Measurements from ENCODE around the gene PPM1H.
A peak's percentile ranks its signal among the peaks of the same experiment; 100 is the strongest.
"Not testable (repeated sequence)": the region's sequence is repeated elsewhere in the genome, so short reads cannot be mapped to it uniquely, and the experiment has no call there.

Gene PPM1H

GRCh38 chr12:62689042-62689839, 245.7 kb downstream of the PPM1H start:
- no peak overlapping the region for H3K4me3 ChIP-seq (ENCODE audit: low read length)
- DNase-seq (ENCODE audit: low read depth, low spot score): no peak

- DNase-seq (ENCODE audit: low read depth, low spot score): no peak
- H3K4me3 ChIP-seq (ENCODE audit: low read length): no peak overlapping the region
These were observed 248.0 kb downstream of the PPM1H start for GRCh38 chr12:62686938-62687337.

- no peak overlapping the region for H3K4me3 ChIP-seq (ENCODE audit: low read length)
These were observed 250.2 kb downstream of the PPM1H start for GRCh38 chr12:62684570-62685295.

GRCh38 chr12:62683776-62684569, 251.0 kb downstream of the PPM1H start:
- H3K4me3 ChIP-seq (ENCODE audit: low read length): no peak overlapping the region
- DNase-seq (ENCODE audit: low read depth, low spot score): no peak

More at GRCh38 chr12:62684570-62685295, 250.2 kb downstream of the PPM1H start:
- DNase-seq (ENCODE audit: low read depth, low spot score): no peak

GRCh38 chr12:62681306-62681705, 253.6 kb downstream of the PPM1H start:
- no peak overlapping the region for H3K4me3 ChIP-seq (ENCODE audit: low read length)
- DNase-seq (ENCODE audit: low read depth, low spot score): no peak

GRCh38 chr12:62679608-62680007, 255.3 kb downstream of the PPM1H start:
- no peak overlapping the region for H3K4me3 ChIP-seq (ENCODE audit: low read length)
- no peak for DNase-seq (ENCODE audit: low read depth, low spot score)

GRCh38 chr12:62677355-62677754, 257.6 kb downstream of the PPM1H start:
- DNase-seq (ENCODE audit: low read depth, low spot score): no peak
- no peak overlapping the region for H3K4me3 ChIP-seq (ENCODE audit: low read length)

GRCh38 chr12:62676521-62677307, 258.2 kb downstream of the PPM1H start:
- no peak overlapping the region for H3K4me3 ChIP-seq (ENCODE audit: low read length)
- no peak for DNase-seq (ENCODE audit: low read depth, low spot score)

GRCh38 chr12:62673028-62673815, 261.7 kb downstream of the PPM1H start:
- H3K4me3 ChIP-seq (ENCODE audit: low read length): no peak overlapping the region
- DNase-seq (ENCODE audit: low read depth, low spot score): no peak

- DNase-seq (ENCODE audit: low read depth, low spot score): no peak
- H3K4me3 ChIP-seq (ENCODE audit: low read length): no peak overlapping the region
These were observed 263.8 kb downstream of the PPM1H start for GRCh38 chr12:62670986-62671720.

GRCh38 chr12:62668782-62669181, 266.2 kb downstream of the PPM1H start:
- H3K4me3 ChIP-seq (ENCODE audit: low read length): no peak overlapping the region
- DNase-seq (ENCODE audit: low read depth, low spot score): no peak

- H3K4me3 ChIP-seq (ENCODE audit: low read length); DNase-seq (ENCODE audit: low read depth, low spot score): not testable (repeated sequence)
These were observed 270.0 kb downstream of the PPM1H start for GRCh38 chr12:62664951-62665350.

- H3K4me3 ChIP-seq (ENCODE audit: low read length): no peak overlapping the region
- no peak for DNase-seq (ENCODE audit: low read depth, low spot score)
These were observed 274.2 kb downstream of the PPM1H start for GRCh38 chr12:62660756-62661155.

- DNase-seq (ENCODE audit: low read depth, low spot score): no peak
- H3K4me3 ChIP-seq (ENCODE audit: low read length): no peak overlapping the region
These were observed 275.3 kb downstream of the PPM1H start for GRCh38 chr12:62659453-62660295.

- no peak for DNase-seq (ENCODE audit: low read depth, low spot score)
- H3K4me3 ChIP-seq (ENCODE audit: low read length): no peak overlapping the region
These were observed 276.0 kb downstream of the PPM1H start for GRCh38 chr12:62658910-62659309.

- H3K4me3 ChIP-seq (ENCODE audit: low read length): no peak overlapping the region
- peak; percentile 18 for DNase-seq (ENCODE audit: low read depth, low spot score)
These were observed 277.7 kb downstream of the PPM1H start for GRCh38 chr12:62657363-62657632.

Data from Jurkat, Clone E6-1 (cell line).